ENCODE data around the gene MMP19.

DNA sequence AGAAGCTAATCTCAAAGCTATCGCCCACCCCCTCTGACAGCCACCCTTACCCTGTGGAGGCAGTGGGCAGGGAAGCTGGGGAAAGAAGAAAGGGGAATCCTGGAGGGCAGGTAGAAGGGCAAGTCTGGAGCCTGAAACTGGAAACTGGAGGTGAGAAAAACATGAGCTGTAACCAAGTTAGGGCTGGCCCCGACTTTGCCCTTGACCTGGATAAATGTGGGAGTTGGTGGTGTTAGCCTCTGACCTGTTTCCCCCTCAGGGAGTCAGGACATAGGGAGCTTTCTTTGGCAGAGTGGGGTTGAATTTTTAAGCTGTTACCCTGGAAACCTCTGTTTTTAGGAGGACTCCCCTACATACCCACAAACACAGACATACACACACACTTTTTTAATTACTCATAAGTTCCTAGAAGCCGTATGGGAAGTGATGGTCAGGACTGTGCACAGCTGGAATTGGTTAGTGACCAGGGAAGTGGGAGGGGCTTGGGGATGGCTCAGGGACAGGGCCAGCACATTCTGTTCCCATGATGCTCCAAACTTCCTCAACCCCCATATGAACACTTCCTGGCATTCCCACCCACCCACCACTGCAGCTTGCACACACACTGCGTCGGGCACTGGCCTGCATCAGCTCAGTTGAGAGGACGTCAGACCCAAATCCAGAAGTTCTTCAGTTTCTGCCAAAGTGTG, 5.0 kb upstream of the MMP19 start:
- TF ChIP-seq, protein P1, sequence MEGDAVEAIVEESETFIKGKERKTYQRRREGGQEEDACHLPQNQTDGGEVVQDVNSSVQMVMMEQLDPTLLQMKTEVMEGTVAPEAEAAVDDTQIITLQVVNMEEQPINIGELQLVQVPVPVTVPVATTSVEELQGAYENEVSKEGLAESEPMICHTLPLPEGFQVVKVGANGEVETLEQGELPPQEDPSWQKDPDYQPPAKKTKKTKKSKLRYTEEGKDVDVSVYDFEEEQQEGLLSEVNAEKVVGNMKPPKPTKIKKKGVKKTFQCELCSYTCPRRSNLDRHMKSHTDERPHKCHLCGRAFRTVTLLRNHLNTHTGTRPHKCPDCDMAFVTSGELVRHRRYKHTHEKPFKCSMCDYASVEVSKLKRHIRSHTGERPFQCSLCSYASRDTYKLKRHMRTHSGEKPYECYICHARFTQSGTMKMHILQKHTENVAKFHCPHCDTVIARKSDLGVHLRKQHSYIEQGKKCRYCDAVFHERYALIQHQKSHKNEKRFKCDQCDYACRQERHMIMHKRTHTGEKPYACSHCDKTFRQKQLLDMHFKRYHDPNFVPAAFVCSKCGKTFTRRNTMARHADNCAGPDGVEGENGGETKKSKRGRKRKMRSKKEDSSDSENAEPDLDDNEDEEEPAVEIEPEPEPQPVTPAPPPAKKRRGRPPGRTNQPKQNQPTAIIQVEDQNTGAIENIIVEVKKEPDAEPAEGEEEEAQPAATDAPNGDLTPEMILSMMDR (conservative IDR thresholded peaks at IDR 0.05 in 1 of 2, IDR thresholded peaks at IDR 0.05 in 1 of 2; ENCODE audit: extremely low read depth in 1 of 2, insufficient read depth in 1 of 2, low read depth in 1 of 2, low read length in 2 of 2): no peak
- no peak for TF ChIP-seq EZH2 (IDR thresholded peaks at IDR 0.05; ENCODE audit: borderline replicate concordance, low read length)

Data from mammary epithelial cell (primary cell).